Spleen (tissue), 3 donors: ENCODE measurements around the gene SARS1.

Source experiments
- POLR2A ChIP-seq, 3 donors: fragments of 450-650 bp; IDR thresholded peaks; one replicate each; pipeline ENCODE4 v1.5.1; 2017; ENCODE audit warnings: antibody characterized with exemption in 3 of 3, mild to moderate bottlenecking in 1 of 3
- POLR2AphosphoS5 ChIP-seq, 3 donors: sonication (generic); formaldehyde crosslinking; IDR thresholded peaks; one replicate each; pipeline ENCODE4 v1.5.1; 2017; ENCODE audit warnings: antibody characterized with exemption in 3 of 3

- TF ChIP-seq POLR2AphosphoS5 (IDR thresholded peaks at IDR 0.05) (no peak), POLR2A (IDR thresholded peaks at IDR 0.05) (no peak)
Measured at GRCh38 chr1:109272021-109272799, 58.5 kb downstream of the SARS1 start.
